HG03175 (cell line): ENCODE results near the gene EXOSC3.
"Not testable (repeated sequence)": the region's sequence is repeated elsewhere in the genome, so short reads cannot be mapped to it uniquely, and the experiment has no call there.

Experiments used
- ATAC-seq: cut with Tn5 transposase; IDR thresholded peaks from one replicate; pipeline ENCODE4 v1.9.1; 2021; ENCODE audit warnings: mild to moderate bottlenecking, moderate library complexity; ENCODE audit not compliant: unreplicated experiment

Gene EXOSC3

DNA sequence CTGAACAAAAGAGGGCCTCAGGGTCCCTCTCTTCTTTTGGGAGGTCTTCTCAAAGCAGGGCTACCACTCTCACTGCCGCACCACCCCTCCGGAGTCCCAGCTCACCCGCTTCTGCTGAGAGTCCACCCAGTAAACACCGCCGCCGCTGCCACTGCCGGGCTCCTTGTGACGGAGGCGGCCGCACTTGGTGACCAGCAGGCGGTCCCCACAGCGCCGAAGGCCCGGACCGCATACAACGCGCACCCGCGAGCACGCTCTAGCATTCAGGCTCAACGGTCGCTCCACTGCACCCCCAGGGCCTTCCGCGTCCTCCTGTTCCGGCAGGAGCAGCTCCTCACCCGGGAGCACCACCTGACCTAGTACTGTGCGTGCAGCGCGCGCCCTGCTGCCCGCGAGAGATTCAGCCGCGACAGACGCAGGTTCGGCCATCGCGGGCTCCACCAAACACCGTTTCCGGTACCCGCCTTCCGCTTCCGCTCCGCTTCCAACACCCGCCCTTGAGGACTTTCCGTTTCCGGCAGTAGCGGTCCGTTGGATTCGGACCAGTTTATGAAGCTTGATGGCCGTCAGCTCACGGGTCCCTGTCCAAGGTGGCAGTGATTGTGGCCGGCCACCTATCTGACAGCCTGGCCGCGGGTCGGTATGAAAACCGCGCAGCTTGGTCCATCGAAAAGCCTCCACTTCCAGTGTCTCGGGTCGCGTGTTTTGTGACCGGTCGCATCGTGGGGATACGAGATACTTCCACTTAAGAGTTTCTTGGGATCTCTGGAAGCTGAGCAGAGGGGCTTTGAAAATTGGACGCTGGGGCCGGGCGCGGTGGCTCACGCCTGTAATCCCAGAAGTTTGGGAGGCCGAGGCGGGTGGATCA is at the start of gene EXOSC3:
TSS of gene EXOSC3 (minus strand) at position 449 of the 868 bp plus-strand sequence. CDS start at position 429, 20 bp downstream.
- ATAC-seq: peak; percentile 96

DNA sequence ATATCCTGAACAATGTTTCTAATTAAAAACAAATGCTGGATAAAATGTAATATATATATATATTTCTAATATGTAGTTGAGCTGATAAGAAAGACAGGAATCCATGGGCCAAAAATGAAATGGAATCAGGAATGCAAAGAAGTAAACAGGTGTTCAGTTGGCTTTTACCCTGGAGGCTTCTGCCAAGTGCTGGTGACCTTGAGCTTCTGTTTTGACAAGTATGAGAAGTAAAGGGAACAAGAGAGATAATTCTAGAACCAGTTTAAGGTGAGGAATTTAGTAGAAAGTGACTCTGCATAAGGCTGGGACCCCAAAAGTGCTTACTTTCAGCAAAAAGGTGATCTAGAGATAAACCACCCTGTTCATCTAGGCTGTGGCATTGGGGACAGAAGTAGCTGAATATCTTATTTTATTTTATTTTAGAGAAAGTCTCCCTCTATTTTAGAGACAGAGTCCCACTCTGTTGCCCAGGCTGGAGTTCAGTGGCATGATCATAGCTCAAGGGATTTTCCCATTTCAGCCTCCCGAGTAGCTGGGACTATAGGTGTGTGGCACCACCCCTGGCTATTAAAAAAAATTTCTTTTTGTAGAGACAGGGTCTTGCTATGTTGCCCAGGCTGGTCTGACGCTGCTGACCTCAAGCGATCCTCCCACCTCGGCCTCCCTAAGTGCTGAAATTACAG is 42.8 kb upstream of the EXOSC3 start:
- ATAC-seq: no peak

DNA sequence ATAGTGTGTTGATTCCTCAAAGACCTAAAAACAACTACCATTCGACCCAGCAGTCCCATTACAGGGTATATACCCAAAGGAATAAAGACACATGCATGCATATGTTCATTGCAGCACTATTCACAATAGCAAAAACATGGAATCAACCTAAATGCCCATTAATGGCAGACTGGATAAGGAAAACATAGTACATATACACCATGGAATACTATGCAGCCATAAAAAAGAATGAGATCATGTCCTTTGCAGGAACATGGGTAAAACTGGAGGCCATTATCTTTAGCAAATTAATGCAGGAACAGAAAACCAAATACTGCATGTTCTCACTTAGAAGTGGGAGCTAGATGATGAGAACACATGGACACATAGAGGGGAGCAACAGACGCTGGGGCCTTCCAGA is 40.3 kb upstream of the EXOSC3 start:
- not testable (repeated sequence) for ATAC-seq

DNA sequence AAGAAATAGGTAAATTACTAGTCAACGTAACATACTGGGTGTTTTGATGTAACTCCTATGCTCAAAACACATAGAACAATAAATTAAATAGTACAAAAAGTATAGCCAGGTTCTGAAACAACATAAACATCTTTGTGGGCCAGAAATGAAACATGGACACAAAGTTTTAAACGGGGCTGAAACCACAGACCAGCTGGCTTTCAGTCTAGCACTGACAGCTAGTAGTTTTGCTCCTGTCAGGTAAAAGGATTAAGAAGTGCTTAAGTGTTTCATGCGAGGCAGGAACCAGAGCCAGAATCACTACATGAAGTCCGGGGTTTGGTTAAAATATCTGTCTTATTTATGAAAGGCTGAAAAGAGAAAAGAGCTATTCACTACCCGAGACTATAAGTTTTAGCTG is 35.3 kb upstream of the EXOSC3 start:
- ATAC-seq: no peak

DNA sequence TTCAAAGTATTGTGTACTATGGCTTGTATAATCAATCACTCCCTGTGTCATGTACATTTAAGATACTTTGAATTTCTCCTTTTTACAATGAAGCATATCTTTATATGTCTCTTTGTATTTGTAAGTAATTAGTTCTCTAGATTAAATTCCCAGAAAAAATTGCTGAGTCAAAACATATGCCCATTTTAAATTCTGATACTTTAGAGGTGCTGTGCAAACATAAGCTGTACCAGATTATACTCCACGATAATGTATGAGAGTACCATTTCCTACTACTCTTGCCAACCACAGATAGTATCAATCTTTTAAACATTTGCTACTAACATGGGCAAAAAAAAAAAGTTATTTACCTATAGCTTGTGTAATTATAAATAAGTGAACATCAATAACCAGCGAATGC is 34.0 kb upstream of the EXOSC3 start:
- ATAC-seq: no peak

DNA sequence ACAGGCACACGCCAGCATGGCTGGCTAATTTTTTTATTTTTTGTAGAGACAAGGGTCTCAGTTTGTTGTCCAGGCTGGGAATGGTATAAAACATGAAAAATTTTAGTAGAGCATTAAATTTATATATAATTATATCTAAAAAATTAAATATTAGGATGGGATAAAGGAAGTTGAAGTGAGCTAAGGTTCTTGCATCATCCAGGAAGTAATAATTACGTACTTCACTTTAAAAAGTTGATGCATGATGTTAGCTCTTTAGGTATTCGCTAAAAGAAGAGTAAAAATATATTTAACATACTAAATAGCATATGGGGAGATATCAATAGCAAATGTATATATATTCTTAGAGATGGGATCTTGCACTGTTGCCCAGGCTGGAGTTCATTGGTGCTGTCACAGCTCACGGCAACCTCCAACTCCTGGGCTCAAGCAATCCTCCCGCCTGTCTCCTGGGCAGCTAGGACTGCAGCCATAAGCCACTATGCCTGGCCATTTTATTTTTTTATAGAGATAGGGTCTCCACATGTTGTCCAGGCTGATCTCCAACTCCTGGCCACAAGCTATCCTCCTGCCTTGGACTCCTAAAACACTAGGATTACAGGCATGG is 28.0 kb upstream of the EXOSC3 start:
- ATAC-seq: no peak

DNA sequence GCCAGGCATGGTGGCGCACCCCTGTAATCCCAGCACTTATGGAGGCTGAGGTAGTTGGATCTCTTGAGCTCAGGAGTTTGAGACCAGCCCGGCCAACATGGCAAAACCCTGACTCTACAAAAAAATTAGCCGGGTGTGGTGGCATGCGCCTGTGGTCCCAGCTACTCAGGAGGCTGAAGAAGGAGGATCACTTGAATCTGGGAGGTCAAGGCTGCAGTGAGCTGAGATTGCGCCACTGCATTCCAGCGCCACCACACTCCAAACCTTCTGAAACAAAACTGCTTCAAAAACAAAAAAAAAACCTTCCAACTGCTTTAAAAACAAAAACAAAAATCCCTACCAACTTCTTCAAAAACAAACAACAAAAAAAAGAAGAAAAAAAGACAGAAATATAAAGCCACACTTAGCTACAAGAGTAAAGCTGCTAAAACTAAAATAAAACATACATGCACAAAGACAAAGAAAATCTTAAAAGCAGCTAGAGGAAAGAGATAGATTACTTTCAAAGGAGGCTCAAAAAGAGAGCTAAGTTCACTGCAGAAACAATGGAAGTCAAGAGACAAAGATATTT is 27.1 kb upstream of the EXOSC3 start:
- ATAC-seq: no peak

DNA sequence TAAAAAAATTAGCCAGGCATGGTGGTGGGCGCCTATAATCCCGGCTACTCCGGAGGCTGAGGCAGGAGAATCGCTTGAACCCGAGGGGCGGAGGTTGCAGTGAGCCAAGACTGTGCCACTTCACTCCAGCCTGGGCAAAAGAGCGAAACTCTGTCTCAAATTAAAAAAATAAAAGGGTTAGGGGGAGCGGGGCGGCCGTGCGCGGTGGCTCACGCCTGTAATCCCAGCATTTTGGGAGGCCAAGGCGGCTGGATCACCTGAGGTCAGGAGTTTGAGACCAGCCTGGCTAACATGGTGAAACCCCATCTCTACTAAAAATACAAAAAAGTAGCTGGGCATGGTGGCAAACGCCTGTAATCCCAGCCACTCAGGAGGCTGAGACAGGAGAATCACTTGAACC is 24.8 kb upstream of the EXOSC3 start:
- not testable (repeated sequence) for ATAC-seq

DNA sequence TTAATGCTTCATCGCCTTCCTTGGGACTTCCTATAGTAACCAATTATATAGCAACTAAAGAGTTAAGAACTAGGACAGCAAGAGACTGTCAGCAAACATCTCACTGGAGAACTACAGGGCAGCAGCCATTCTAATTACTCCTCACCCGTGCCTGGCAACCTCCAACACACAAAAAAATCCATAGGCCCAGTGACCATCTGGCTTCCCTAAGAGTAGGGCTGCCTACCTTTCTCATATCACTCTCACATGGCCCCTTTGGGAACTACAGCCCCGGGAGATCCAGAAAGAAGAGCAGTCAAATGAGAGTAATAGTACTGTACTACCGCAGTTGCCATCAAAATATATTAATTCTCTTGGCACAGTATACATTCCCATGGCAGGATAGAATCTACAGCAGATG is 21.4 kb upstream of the EXOSC3 start:
- ATAC-seq: no peak

DNA sequence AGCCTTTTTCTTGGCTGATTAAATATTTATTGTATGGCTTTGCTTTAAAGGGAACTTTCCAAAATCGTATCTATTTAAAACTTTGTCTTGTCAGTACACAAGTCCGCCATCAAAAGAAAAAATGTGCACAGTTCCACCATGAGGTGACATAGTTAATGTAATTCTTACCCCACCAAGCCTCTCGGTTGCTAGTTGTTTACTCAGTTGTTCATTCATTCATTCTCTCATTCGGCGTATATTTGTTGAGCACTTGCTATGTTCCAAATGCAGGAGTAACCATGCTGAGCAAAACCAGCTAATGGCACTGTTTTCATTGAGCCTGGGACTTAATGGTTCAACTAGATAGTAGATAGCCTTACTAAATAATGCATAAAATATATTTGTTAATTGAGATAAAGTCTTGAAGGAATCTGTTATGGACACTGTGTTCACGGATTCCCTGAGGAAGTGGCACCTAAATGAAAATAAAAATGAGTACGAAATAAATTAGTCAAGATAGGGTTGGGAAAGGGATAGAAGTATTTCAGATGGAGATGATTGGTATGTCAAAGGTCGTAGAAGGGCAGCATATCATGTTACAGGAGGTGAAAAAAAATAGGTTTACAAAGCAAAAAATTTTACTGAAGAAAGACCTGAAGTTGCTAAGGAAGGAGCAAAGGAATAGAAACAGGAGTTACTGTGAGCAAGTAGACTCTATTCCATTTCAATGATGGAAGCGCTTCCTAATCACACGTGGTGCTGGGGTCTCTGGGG is 17.3 kb upstream of the EXOSC3 start:
- no peak for ATAC-seq

DNA sequence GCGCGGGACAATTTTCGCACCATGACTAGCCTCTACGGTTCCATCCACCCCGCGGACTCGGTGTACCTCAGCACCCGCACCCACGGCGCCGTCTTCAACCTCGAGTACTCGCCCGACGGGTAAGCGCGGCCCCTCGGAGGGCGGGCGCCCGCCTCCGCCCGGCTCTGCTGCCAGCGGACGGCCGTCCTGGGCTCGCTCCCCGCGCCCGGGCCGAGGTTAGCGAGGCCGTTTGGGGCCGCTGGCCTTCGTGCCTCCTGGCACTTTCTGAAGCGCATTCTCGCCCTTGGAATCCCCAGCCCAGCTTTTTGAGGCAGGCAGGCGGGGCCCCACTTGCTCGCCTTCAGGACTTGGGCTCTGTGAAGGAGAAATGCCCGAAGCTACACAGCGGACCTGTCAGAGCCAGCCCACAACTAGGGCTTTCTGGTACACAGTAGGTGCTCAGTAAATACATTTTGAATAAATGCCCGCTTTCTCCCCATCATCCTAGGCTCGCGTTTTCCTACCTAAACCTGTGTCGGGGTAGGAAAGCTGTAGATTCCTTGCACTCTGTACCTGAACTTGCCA is 16.5 kb upstream of the EXOSC3 start:
- peak; percentile 36 for ATAC-seq

DNA sequence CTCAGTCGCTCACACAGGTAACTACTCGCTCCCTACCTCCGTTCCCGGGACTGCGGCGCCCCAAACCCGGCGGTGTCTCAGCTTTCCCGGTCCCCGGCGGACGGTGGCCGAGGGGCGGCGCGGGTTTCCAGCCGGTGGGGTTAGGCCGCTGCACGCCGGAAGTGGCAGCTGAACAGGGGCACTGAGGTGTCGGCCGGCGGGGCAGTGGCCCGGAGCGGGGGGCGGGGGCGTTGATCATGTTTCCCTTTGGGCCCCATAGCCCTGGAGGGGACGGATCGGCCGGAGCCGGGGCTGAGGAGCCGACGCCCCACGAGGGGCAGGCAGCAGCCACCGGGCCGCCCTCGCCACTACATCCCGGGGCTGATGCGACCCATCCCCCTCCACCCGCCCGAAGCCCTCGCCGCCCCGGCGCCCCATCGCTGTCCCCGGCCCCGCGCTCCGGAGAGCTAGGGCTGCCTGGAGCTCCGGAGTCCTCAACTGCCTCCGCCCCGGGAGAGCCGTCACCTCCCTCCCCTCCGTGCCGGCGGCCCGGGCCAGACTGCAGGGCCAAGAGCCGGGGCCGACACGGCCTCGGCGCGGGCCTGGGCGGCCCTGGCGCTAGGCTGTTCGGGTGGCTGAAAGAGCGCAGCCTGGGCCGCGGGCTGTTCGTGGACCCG is 15.9 kb upstream of the EXOSC3 start, which contains the start of gene DCAF10:
TSS of gene DCAF10 (plus strand) at position 167 of the 656 bp plus-strand sequence. CDS start at position 237, 70 bp downstream.
- peak; percentile 72 for ATAC-seq

DNA sequence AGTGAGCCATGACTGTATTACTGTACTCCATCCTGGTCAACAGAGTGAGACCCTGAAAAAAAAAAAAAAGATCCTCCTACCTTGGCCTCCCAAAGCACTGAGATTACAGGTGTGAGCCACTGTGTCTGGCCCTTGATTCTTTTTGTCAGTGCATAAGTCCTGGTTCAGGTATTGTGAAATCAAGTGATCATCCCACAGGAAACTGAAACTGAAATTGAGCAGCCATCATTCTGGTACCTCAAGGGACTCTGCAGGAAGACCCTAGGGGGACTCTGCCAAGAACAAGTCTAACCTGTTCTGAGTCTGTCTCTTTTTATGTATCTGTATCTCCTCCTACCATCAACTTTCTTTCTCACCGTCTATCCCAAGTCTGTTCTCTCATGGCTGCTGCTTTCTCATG is 13.8 kb upstream of the EXOSC3 start:
- ATAC-seq: no peak

DNA sequence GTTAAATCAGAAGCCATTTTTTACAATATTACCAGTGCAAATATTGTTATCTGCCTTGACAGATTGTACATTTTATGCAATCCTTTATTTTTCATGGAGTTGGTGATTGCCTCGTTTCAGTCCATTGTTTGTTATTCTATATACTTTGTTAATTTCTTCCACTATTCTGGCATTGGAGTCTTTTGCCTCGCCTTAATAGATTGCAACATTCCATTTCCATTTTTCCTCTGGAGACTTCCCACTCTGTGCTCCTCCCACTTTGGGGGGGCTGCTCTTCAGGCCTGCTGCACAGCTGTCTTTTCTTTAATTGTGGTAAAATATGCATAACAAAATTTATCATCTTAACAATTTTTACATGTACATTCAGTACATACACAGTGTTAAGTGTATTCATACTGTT is 11.4 kb upstream of the EXOSC3 start:
- ATAC-seq: no peak

DNA sequence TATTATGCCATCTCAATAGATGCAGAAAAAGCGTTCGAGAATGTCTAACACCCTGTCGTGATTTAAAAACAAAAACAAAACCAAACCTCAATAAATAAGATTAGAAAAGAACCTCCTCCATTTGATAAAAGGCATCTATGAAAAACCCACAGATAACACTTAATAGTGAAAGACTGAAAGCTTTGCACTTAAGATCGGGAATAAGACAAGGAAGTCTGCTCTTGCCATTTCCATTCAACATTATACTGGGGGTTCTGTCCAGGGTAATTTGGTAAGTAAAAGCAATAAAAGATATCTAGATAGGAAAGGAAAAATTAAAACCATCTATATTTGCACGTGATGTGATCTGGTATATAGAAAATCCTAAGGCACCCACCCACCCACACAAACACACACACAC is 7.3 kb upstream of the EXOSC3 start:
- no peak for ATAC-seq

DNA sequence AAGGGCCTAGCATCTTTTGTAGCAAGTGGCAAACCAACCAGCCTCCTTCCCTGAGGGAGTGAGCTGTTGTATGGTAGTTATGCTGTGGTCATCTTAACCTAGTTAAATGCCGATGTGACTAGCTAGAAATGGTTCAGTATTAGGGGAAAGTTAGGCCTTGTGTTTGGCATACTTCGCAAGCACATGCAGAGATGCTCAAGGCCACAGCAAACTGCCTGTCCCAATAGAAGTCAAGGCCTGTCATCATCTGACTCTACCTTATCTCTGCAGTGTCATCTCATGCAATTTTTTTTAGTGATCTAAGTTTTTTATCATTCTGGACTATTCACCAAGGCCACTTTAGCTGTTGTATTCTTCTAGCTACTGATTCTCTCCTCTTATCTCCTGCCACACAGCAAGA is 5.2 kb upstream of the EXOSC3 start:
- ATAC-seq: no peak

DNA sequence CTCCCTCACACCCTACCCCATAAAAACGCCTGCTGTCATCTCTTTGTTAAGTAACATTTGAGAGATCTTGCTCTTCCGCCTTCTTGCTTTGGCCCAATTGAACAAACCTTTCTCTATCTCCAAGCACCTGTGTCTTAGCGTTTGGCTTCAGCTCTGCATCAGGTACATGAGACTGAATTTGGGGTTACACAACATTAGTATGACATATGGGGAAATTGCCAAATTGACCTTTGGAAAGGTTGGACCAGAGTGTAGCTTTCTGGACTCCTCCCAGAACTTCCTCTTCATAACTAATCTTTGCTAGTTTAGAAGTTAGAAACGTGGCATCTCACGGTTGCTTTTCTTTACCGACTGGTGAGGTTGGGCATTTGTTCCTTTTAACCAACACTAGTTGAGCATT is 3.5 kb upstream of the EXOSC3 start:
- no peak for ATAC-seq

DNA sequence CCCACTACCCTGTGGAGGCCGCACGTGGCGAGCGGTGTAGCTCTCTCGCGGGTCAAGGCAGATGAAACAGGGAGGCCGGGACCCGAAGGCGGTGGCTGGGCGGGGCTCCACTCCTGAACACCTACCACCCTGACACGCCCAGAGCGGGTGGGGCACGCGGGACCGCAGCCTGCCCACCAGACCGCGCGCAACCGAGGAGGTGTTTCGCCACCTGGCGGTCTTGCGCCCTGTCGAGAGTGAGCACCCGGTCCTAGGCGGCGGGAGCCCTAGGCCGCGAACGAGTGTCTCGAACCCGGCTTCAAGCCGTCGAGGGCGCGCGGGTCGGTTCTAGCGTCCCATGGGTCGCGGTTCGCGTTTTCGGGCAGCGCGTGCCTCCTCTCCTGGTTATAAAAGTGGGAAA is 2.2 kb upstream of the EXOSC3 start:
- ATAC-seq: no peak

DNA sequence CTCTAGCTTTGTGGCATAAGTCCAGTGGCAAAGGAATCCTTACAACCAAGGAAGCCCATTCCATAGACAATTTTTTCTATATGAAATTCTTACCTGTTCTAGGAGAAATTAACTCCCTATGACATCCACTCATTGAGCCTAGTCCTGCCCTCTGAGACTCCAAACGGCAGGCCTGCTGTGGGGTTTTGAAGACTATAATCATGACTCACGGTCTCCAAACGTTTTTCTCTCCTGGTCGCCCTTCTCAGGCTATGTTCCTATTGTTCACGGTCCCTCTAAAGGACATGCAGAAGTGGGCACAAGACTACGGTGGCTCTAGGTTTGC is 611 bp downstream of the EXOSC3 start:
- no peak for ATAC-seq

DNA sequence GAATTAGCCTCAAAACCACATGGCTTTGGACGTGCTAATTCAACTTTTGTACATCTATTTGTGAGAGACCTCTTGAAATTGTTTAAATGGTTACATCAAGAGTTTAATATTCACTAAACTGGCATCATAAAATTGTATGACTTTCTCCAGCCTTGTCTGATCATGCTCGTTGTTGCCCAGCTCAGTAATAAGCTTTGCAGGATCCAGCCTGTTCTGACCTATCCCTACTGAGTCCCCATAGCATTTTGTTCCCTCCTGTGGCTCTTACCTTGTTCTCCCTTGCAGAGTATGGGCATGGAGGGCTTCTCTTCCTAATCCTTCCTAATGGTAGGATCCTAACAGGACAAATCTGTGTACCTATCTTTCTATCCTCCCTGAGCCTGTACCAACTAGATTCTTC is 6.3 kb downstream of the EXOSC3 start:
- no peak for ATAC-seq
